Panc1 (cell line): ENCODE measurements around the gene ITGA8. TPM values are rescaled to one million over a fixed set of nuclear protein-coding genes. Genes with fewer than 3 reads are reported as not detected.

ENCODE experiments used
- ATAC-seq: fragments of 200-7000 bp; cut with Tn5 transposase; 2 replicates; pipeline ENCODE4 v1.9.1; 2020; ENCODE audit warnings: mild to moderate bottlenecking, moderate library complexity
- BruUV-seq: library from RNA; stranded (reverse); fragments of 400-500 nt; replicated peaks from 2 replicates; lab custom pipeline; 2021; lab: Mats Ljungman, UMichigan
- CTCF ChIA-PET: fragments of 300-600 bp; sonication (Branson Sonifier 250); formaldehyde crosslinking; loops from one replicate; lab custom pipeline; 2022; ENCODE audit warnings: antibody characterized with exemption; lab: Charles Lee
- POLR2A ChIA-PET: fragments of 300-600 bp; sonication (Branson Sonifier 250); formaldehyde crosslinking; loops from one replicate; lab custom pipeline; 2022; ENCODE audit warnings: antibody characterized with exemption; lab: Charles Lee
- DNase-seq: peaks from one replicate; pipeline ENCODE4 v3.0.0-alpha.2; 2010; ENCODE audit warnings: low read depth, low spot score
- H3K27ac ChIP-seq: 2 replicates; pipeline ENCODE4 v1.5.1; 2011; ENCODE audit warnings: mild to moderate bottlenecking, low read length, inconsistent platforms
- H3K27me3 ChIP-seq: fragments of 200-500 bp; sonication (Bioruptor generic); 2 replicates; pipeline ENCODE4 v1.6.0; 2014; ENCODE audit warnings: low read length, inconsistent platforms; ENCODE audit not compliant: control insufficient read depth, insufficient read depth
- H3K36me3 ChIP-seq: fragments of 200-500 bp; sonication (Bioruptor generic); 2 replicates; pipeline ENCODE4 v1.5.1; 2014; ENCODE audit warnings: inconsistent platforms, mild to moderate bottlenecking, low read length, moderate library complexity; ENCODE audit not compliant: control insufficient read depth, insufficient read depth
- H3K4me1 ChIP-seq: 2 replicates; pipeline ENCODE4 v1.5.1; 2011; ENCODE audit warnings: inconsistent platforms, mild to moderate bottlenecking, low read length, moderate library complexity; ENCODE audit not compliant: control insufficient read depth, insufficient read depth
- H3K4me3 ChIP-seq, 2 experiments: 2 replicates each; pipeline ENCODE4 v1.5.1; 2011 to 2012; ENCODE audit warnings: low read depth in 2 of 2, low read length in 2 of 2, mild to moderate bottlenecking in 2 of 2, inconsistent platforms in 1 of 2, moderate library complexity in 1 of 2
- H3K9me3 ChIP-seq: fragments of 200-500 bp; sonication (Bioruptor generic); 2 replicates; pipeline ENCODE4 v1.5.1; 2014; ENCODE audit warnings: low read depth, mild to moderate bottlenecking, inconsistent platforms, low read length, moderate library complexity; ENCODE audit not compliant: control insufficient read depth, insufficient read depth
- POLR2AphosphoS5 ChIP-seq: IDR thresholded peaks from 2 replicates; pipeline ENCODE4 v1.6.1; 2012; ENCODE audit warnings: mild to moderate bottlenecking, low read depth, low read length, moderate library complexity
- SIN3A ChIP-seq: IDR thresholded peaks from 2 replicates; pipeline ENCODE4 v1.6.1; 2012; ENCODE audit warnings: low read depth, mild to moderate bottlenecking, low read length, moderate library complexity, borderline replicate concordance; ENCODE audit not compliant: insufficient read depth
- TCF7L2 ChIP-seq: IDR thresholded peaks from 2 replicates; pipeline ENCODE4 v1.6.1; 2011; ENCODE audit warnings: mild to moderate bottlenecking, low read depth, low read length, inconsistent platforms
- in situ Hi-C: cut with HindIII; loops from 2 replicates; pipeline ENCODE4 v1.10.0; 2016; ENCODE audit warnings: low sequenced_read_pairs, low pct_unique_long_range_greater_than_20kb
- intact Hi-C: fragments of 100-400 bp; cut with micrococcal nuclease; formaldehyde crosslinking; loops from one replicate; pipeline ENCODE4 v1.10.0; 2022; ENCODE audit not compliant: unreplicated experiment
- total RNA-seq: library from RNA; stranded (reverse); gene quantifications from one replicate; pipeline ENCODE4 v1.2.1, GENCODE V29; 2021; ENCODE audit not compliant: unreplicated experiment
- TF ChIP-seq, protein P1 (sequence below), 2 experiments: IDR thresholded peaks; 2 replicates each; pipeline ENCODE4 v1.6.1; 2011 to 2012; ENCODE audit warnings: low read depth in 2 of 2, control low read depth in 1 of 2, low read length in 1 of 2, mild to moderate bottlenecking in 1 of 2, moderate library complexity in 1 of 2; ENCODE audit not compliant: insufficient read depth in 1 of 2
- TF ChIP-seq, protein P2 (sequence below): fragments of 450-650 bp; IDR thresholded peaks from 2 replicates; pipeline ENCODE4 v1.5.1; 2017; ENCODE audit warnings: mild to moderate bottlenecking

The ITGA8 gene
- total RNA-seq, 1 experiment from 2014 or later = 0.18 TPM

DNA sequence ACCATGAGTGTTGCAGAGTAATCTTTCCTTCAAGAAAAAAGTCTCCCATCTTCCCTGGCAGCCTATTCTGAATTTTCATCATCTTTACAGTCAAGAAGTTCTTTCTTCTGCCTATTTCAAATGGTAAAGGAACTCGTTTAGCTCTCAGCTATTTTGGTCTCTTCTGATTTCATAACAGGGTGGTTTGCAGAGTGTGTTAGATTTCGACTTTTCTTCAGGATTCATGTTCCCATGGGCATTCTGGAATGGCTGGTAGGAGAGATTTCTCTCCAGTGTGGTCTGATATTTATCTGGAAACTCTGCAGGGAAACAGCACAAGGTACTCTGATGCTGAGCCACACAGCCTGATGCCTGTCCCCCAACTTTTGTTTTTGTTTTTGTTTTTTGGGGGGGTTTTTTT lies 237.6 kb downstream of the ITGA8 start:
- DNase-seq = no peak
- Histone ChIP-seq H3K27ac (no peak overlapping the region), H3K4me1 (no peaks in the 10 kb centered on the region), H3K4me3 (no peak overlapping the region), H3K36me3 (no peaks in the 10 kb centered on the region), H3K9me3 (no peaks in the 10 kb centered on the region), H3K27me3 (no peaks in the 10 kb centered on the region; the same call in 1 of the 2 replicates)
- in situ Hi-C loops = no loop called here
- no TSS peak for BruUV-seq
- ChIA-PET CTCF (no interaction called here), POLR2A (no interaction called here)
- intact Hi-C loops = no loop called here
- TF ChIP-seq POLR2AphosphoS5 = no peak
- TF ChIP-seq, protein P1, sequence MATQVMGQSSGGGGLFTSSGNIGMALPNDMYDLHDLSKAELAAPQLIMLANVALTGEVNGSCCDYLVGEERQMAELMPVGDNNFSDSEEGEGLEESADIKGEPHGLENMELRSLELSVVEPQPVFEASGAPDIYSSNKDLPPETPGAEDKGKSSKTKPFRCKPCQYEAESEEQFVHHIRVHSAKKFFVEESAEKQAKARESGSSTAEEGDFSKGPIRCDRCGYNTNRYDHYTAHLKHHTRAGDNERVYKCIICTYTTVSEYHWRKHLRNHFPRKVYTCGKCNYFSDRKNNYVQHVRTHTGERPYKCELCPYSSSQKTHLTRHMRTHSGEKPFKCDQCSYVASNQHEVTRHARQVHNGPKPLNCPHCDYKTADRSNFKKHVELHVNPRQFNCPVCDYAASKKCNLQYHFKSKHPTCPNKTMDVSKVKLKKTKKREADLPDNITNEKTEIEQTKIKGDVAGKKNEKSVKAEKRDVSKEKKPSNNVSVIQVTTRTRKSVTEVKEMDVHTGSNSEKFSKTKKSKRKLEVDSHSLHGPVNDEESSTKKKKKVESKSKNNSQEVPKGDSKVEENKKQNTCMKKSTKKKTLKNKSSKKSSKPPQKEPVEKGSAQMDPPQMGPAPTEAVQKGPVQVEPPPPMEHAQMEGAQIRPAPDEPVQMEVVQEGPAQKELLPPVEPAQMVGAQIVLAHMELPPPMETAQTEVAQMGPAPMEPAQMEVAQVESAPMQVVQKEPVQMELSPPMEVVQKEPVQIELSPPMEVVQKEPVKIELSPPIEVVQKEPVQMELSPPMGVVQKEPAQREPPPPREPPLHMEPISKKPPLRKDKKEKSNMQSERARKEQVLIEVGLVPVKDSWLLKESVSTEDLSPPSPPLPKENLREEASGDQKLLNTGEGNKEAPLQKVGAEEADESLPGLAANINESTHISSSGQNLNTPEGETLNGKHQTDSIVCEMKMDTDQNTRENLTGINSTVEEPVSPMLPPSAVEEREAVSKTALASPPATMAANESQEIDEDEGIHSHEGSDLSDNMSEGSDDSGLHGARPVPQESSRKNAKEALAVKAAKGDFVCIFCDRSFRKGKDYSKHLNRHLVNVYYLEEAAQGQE (IDR thresholded peaks at IDR 0.05; ENCODE audit: insufficient read depth in 1 of 2, low read depth in 2 of 2, low read length in 1 of 2) = no peak
- TF ChIP-seq SIN3A = no peak
- no peak for TF ChIP-seq TCF7L2
- TF ChIP-seq, protein P2, sequence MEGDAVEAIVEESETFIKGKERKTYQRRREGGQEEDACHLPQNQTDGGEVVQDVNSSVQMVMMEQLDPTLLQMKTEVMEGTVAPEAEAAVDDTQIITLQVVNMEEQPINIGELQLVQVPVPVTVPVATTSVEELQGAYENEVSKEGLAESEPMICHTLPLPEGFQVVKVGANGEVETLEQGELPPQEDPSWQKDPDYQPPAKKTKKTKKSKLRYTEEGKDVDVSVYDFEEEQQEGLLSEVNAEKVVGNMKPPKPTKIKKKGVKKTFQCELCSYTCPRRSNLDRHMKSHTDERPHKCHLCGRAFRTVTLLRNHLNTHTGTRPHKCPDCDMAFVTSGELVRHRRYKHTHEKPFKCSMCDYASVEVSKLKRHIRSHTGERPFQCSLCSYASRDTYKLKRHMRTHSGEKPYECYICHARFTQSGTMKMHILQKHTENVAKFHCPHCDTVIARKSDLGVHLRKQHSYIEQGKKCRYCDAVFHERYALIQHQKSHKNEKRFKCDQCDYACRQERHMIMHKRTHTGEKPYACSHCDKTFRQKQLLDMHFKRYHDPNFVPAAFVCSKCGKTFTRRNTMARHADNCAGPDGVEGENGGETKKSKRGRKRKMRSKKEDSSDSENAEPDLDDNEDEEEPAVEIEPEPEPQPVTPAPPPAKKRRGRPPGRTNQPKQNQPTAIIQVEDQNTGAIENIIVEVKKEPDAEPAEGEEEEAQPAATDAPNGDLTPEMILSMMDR = no peak
- no peak for ATAC-seq

DNA sequence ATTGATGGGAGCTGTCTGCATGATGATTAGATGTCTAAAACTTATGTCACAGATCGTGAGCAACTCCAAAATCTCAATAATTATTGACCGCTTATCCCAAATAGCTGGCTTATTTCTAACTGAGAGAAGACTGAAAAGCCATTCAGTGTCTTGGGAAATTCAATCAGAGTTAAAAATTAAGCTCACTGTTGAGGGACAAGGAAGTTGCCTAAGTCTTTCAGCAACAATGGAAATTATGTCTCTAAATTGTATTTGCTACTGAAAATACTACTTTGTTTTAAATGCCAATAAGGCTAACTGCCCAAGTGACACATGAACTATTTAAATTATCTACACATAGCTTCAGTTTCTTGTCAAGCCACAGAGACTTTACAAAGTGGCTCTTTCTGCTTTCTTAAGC lies 240.8 kb downstream of the ITGA8 start:
- intact Hi-C loops = no loop called here
- in situ Hi-C loops = no loop called here
- no peaks in the 10 kb centered on the region for H3K36me3 ChIP-seq
- no peaks in the 10 kb centered on the region for H3K4me1 ChIP-seq
- H3K4me3 ChIP-seq = no peak overlapping the region
- no peak overlapping the region for H3K27ac ChIP-seq
- TF ChIP-seq SIN3A (no peak), TCF7L2 (no peak), POLR2AphosphoS5 (no peak)
- TF ChIP-seq, protein P1 (IDR thresholded peaks at IDR 0.05; ENCODE audit: insufficient read depth in 1 of 2, low read depth in 2 of 2, low read length in 1 of 2) = no peak
- TF ChIP-seq, protein P2 = no peak
- DNase-seq (no peak), ATAC-seq (no peak)
- ChIA-PET CTCF (no interaction called here), POLR2A (no interaction called here)
- no TSS peak for BruUV-seq
- H3K27me3 ChIP-seq = no peaks in the 10 kb centered on the region; the same call in 1 of the 2 replicates
- H3K9me3 ChIP-seq = no peaks in the 10 kb centered on the region
